ENCODE data around the gene FMN1. TPM values are rescaled to one million over a fixed set of nuclear protein-coding genes. Genes with fewer than 3 reads are reported as not detected.
A peak's percentile ranks its signal among the peaks of the same experiment; 100 is the strongest.

The FMN1 gene
- total and polyA plus RNA-seq, 12 donors, result 0.22 to 5.5 (median 3.3) TPM

DNA sequence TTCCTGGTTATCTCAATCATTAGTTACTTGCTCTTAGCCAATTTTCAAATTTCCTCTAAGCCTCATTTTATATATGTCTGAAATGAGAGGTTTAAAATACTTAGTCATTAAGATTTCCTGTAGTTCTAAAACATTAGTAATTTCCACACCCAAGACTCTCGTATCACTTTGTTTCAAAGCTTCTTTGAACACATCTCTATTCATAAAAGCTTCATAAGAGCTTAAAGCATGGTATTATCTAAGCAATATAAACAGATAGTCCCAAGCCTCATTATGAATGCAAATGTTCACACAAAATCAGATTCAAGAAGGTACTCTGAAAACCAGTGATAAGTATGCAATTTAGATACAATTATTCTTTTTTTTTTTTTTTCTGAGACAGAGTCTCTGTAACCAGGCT, 217.0 kb downstream of the FMN1 start:
- TF ChIP-seq CTCF (IDR thresholded peaks at IDR 0.05), result no peak
- intact Hi-C loops (cut with DNase I), result no loop called here
- Histone ChIP-seq H3K4me1 (peaks cover 0 to 4% (median 0%) of the 10 kb centered on the region in 9 donors), H3K9me3 (no peaks in the 10 kb centered on the region), H3K4me3 (no peak overlapping the region), H3K27me3 (no peaks in the 10 kb centered on the region), H3K36me3 (no peaks in the 10 kb centered on the region), H3K27ac (no peak overlapping the region)
- ATAC-seq, result no peak
- 74 to 80% methylated on average over 1 of the region's 1 CpG for WGBS, 2 donors
- no peak for DNase-seq

GRCh38 chr15:32974691-32975090, 219.8 kb downstream of the FMN1 start:
- Histone ChIP-seq H3K27me3 (no peaks in the 10 kb centered on the region), H3K9me3 (no peaks in the 10 kb centered on the region), H3K27ac (no peak overlapping the region), H3K4me3 (no peak overlapping the region), H3K36me3 (no peaks in the 10 kb centered on the region), H3K4me1 (peaks cover 0 to 4% (median 0%) of the 10 kb centered on the region in 9 donors)
- intact Hi-C loops (cut with DNase I), result no loop called here
- no peak for TF ChIP-seq CTCF (IDR thresholded peaks at IDR 0.05)
- no peak for ATAC-seq
- 79 to 92% methylated on average over 1 of the region's 1 CpG for WGBS, 2 donors
- no peak for DNase-seq

GRCh38 chr15:32972686-32973085, 221.8 kb downstream of the FMN1 start:
- Histone ChIP-seq H3K27me3 (no peaks in the 10 kb centered on the region), H3K9me3 (no peaks in the 10 kb centered on the region), H3K4me1 (peaks cover 0 to 4% (median 0%) of the 10 kb centered on the region in 9 donors), H3K36me3 (no peaks in the 10 kb centered on the region), H3K27ac (no peak overlapping the region), H3K4me3 (no peak overlapping the region)
- no peak for ATAC-seq
- DNase-seq, result no peak
- no peak for TF ChIP-seq CTCF (IDR thresholded peaks at IDR 0.05)
- 86 to 88% methylated on average over 2 of the region's 2 CpGs for WGBS, 2 donors
- intact Hi-C loops (cut with DNase I), result no loop called here

DNA sequence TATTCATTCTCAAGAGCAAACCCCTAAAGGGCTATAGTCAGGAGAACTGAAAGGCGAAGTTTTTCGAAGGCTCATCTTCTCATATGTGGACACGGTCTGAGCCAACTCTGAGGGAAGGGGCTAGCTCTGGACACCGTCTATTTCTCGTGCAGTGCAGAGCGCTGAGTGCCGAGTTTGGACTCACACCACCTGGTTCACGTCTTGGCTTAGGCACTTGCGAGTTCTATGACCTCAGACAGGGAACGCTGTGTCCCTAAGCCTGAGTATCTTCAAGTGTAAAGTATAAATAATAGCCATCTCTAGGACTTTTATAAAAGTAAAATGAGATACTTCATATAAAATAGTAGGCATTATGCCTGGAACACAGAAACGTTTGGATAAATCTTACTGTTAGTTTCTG, 223.7 kb downstream of the FMN1 start:
- Histone ChIP-seq H3K27ac (no peak overlapping the region), H3K27me3 (no peaks in the 10 kb centered on the region), H3K36me3 (no peaks in the 10 kb centered on the region), H3K9me3 (no peaks in the 10 kb centered on the region), H3K4me3 (no peak overlapping the region), H3K4me1 (peaks cover 0 to 4% (median 0%) of the 10 kb centered on the region in 9 donors)
- DNase-seq (no peak), ATAC-seq (peak in 5 of 8 donors; percentile 51 to 90 (median 61))
- 62% methylated on average over 11 of the region's 11 CpGs for WGBS, 2 donors
- intact Hi-C loops (cut with DNase I), result no loop called here
- TF ChIP-seq CTCF (IDR thresholded peaks at IDR 0.05), result no peak

DNA sequence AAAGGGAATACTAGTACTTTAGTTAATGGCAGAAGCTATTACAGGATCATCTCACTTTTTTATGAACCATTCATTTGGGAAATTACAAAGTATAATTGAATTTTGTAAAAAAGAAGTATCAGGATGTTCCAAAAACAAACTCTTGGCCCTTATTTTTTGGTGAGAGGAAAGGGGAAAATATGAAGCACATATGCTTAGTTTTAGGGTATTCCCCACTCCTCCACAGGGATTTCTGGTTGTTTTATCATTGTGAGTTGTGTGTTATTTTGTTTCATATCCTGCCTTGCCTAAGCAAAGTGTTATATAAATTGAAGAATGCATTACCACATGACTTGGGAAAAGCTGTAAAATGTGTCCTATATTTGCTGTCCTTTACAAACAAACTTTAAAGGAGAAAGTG, 227.0 kb downstream of the FMN1 start:
- Histone ChIP-seq H3K4me1 (no peaks in the 10 kb centered on the region), H3K27ac (no peak overlapping the region), H3K9me3 (no peaks in the 10 kb centered on the region), H3K4me3 (no peak overlapping the region), H3K36me3 (no peaks in the 10 kb centered on the region), H3K27me3 (no peaks in the 10 kb centered on the region)
- intact Hi-C loops (cut with DNase I), result no loop called here
- no peak for ATAC-seq
- TF ChIP-seq CTCF (IDR thresholded peaks at IDR 0.05), result no peak
- no peak for DNase-seq
